OCI-M2 (cell line): Measurements from ENCODE around the gene OR2A14.
"Not testable (repeated sequence)": the region's sequence is repeated elsewhere in the genome, so short reads cannot be mapped to it uniquely, and the experiment has no call there.

Experiments used
- DNase-seq: peaks from one replicate; lab custom pipeline; 2025; ENCODE audit not compliant: unreplicated experiment; lab: John Stamatoyannopoulos, UW

OR2A14 gene

GRCh38 chr7:144148224-144148827 is 25.4 kb downstream of the OR2A14 start:
- DNase-seq: no peak

- no peak for DNase-seq
Measured at GRCh38 chr7:144158861-144159260, 35.9 kb downstream of the OR2A14 start.

GRCh38 chr7:144164784-144165183 is 41.8 kb downstream of the OR2A14 start:
- DNase-seq: no peak

- not testable (repeated sequence) for DNase-seq
Measured at GRCh38 chr7:144171594-144172350, 48.8 kb downstream of the OR2A14 start.

- no peak for DNase-seq
Measured at GRCh38 chr7:144174613-144175012, 51.6 kb downstream of the OR2A14 start.

- not testable (repeated sequence) for DNase-seq
Measured at GRCh38 chr7:144178380-144179164, 55.6 kb downstream of the OR2A14 start.

GRCh38 chr7:144179165-144179479 is 56.1 kb downstream of the OR2A14 start:
- DNase-seq: not testable (repeated sequence)
